HEK293 (cell line): Measurements from ENCODE around the gene KLF7.

ENCODE experiments used
- CTCF ChIA-PET: fragments of 350-600 bp; formaldehyde crosslinking; extraction: SDS; loops from one replicate; lab custom pipeline; 2021; ENCODE audit warnings: antibody characterized with exemption; lab: Yijun Ruan, JAX
- POLR2A ChIA-PET: fragments of 300-600 bp; formaldehyde crosslinking; extraction: SDS; loops from one replicate; lab custom pipeline; 2020; ENCODE audit warnings: antibody characterized with exemption, inconsistent platforms; lab: Yijun Ruan, JAX
- H3K27ac ChIP-seq: fragments of 200-500 bp; sonication (Bioruptor generic); 2 replicates; pipeline ENCODE4 v1.5.1; 2014; ENCODE audit warnings: low read depth, low read length, control low read depth, inconsistent platforms; ENCODE audit errors: extremely low read depth
- H3K36me3 ChIP-seq, 2 experiments: fragments of 200-500 bp in 1 of 2; sonication (Bioruptor generic) in 1 of 2; 1 replicate in 1 of 2; 2 replicates in 1 of 2; pipeline ENCODE4 v1.5.1; 2014 to 2017; ENCODE audit warnings: inconsistent platforms in 2 of 2, low read length in 2 of 2; ENCODE audit not compliant: control insufficient read depth in 2 of 2, insufficient read depth in 1 of 2
- H3K4me1 ChIP-seq: fragments of 200-500 bp; sonication (Bioruptor generic); 2 replicates; pipeline ENCODE4 v1.5.1; 2014; ENCODE audit warnings: mild to moderate bottlenecking, low read length, inconsistent platforms; ENCODE audit not compliant: control insufficient read depth, insufficient read depth
- H3K4me3 ChIP-seq: 2 replicates; pipeline ENCODE4 v1.5.1; 2011; ENCODE audit warnings: low read depth, mild to moderate bottlenecking, control low read depth, low read length, moderate library complexity
- H3K9me3 ChIP-seq: fragments of 200-500 bp; sonication (Bioruptor generic); 2 replicates; pipeline ENCODE4 v1.5.1; 2014; ENCODE audit warnings: low read depth, low read length, inconsistent platforms; ENCODE audit not compliant: control insufficient read depth, insufficient read depth
- HOXC10 ChIP-seq: sonication (generic); formaldehyde crosslinking; IDR thresholded peaks from 2 replicates; pipeline ENCODE4 v1.8.1; 2023; ENCODE audit warnings: mild to moderate bottlenecking, missing genetic modification reagents
- INSM2 ChIP-seq: fragments of 450-650 bp; formaldehyde crosslinking; IDR thresholded peaks from 2 replicates; pipeline ENCODE4 v1.5.1; 2016; ENCODE audit warnings: missing biosample characterization, missing genetic modification characterization
- KLF7 ChIP-seq: fragments of 450-650 bp; formaldehyde crosslinking; IDR thresholded peaks from 2 replicates; pipeline ENCODE4 v1.5.1; 2016; ENCODE audit warnings: missing biosample characterization, missing genetic modification characterization, borderline replicate concordance
- PRDM10 ChIP-seq: fragments of 450-650 bp; formaldehyde crosslinking; IDR thresholded peaks from 2 replicates; pipeline ENCODE4 v1.5.1; 2016; ENCODE audit warnings: missing biosample characterization, missing genetic modification characterization
- PRDM4 ChIP-seq: fragments of 450-650 bp; formaldehyde crosslinking; IDR thresholded peaks from 2 replicates; pipeline ENCODE4 v1.5.1; 2017; ENCODE audit warnings: missing biosample characterization, missing genetic modification characterization
- ZBTB1 ChIP-seq: fragments of 450-650 bp; formaldehyde crosslinking; IDR thresholded peaks from 2 replicates; pipeline ENCODE4 v1.5.1; 2016; ENCODE audit warnings: missing biosample characterization, missing genetic modification characterization
- ZNF148 ChIP-seq: fragments of 450-650 bp; formaldehyde crosslinking; IDR thresholded peaks from 2 replicates; pipeline ENCODE4 v1.5.0; 2017; ENCODE audit warnings: missing biosample characterization, missing genetic modification characterization, borderline replicate concordance
- ZNF248 ChIP-seq: fragments of 450-650 bp; formaldehyde crosslinking; IDR thresholded peaks from 2 replicates; pipeline ENCODE4 v1.5.1; 2017; ENCODE audit warnings: missing biosample characterization, missing genetic modification characterization
- ZNF266 ChIP-seq: fragments of 450-650 bp; formaldehyde crosslinking; IDR thresholded peaks from 2 replicates; pipeline ENCODE4 v1.5.1; 2016; ENCODE audit warnings: missing biosample characterization, missing genetic modification characterization, low read depth
- ZNF501 ChIP-seq: fragments of 450-650 bp; formaldehyde crosslinking; IDR thresholded peaks from 2 replicates; pipeline ENCODE4 v1.5.1; 2016; ENCODE audit warnings: missing biosample characterization, missing genetic modification characterization
- ZNF544 ChIP-seq: fragments of 450-650 bp; formaldehyde crosslinking; IDR thresholded peaks from 2 replicates; pipeline ENCODE4 v1.5.0; 2017; ENCODE audit warnings: missing biosample characterization, missing genetic modification characterization
- ZNF585B ChIP-seq: fragments of 450-650 bp; formaldehyde crosslinking; IDR thresholded peaks from 2 replicates; pipeline ENCODE4 v1.5.1; 2016; ENCODE audit warnings: missing biosample characterization, missing genetic modification characterization
- ZNF664 ChIP-seq: fragments of 450-650 bp; formaldehyde crosslinking; IDR thresholded peaks from 2 replicates; pipeline ENCODE4 v1.5.1; 2016; ENCODE audit warnings: missing biosample characterization, missing genetic modification characterization
- ZNF747 ChIP-seq: fragments of 450-650 bp; formaldehyde crosslinking; IDR thresholded peaks from 2 replicates; pipeline ENCODE4 v1.5.1; 2016; ENCODE audit warnings: missing biosample characterization, missing genetic modification characterization
- ZNF768 ChIP-seq: fragments of 450-650 bp; formaldehyde crosslinking; IDR thresholded peaks from 2 replicates; pipeline ENCODE4 v1.5.1; 2018; ENCODE audit warnings: missing biosample characterization, mild to moderate bottlenecking, missing genetic modification characterization

Gene KLF7

GRCh38 chr2:207159002-207159401 lies 6.7 kb downstream of the KLF7 start (continued):
- TF ChIP-seq ZNF148 (no peak), ZNF266 (no peak), INSM2 (tag by site-specific recombination) (no peak), HOXC10 (CRISPR knock-in tag) (no peak), KLF7 (tag by site-specific recombination) (no peak), ZNF585B (tag by site-specific recombination) (no peak), ZNF248 (tag by site-specific recombination) (no peak), ZNF664 (tag by site-specific recombination) (no peak)

- no peaks in the 10 kb centered on the region for H3K9me3 ChIP-seq
- TF ChIP-seq ZNF768 (tag by site-specific recombination) (no peak), INSM2 (tag by site-specific recombination) (no peak), ZNF747 (tag by site-specific recombination) (no peak), ZNF501 (tag by site-specific recombination) (no peak), PRDM4 (no peak), ZNF544 (no peak), ZBTB1 (tag by site-specific recombination) (no peak), PRDM10 (tag by site-specific recombination) (no peak)
- peaks cover 9% of the 10 kb centered on the region for H3K4me1 ChIP-seq
- H3K27ac ChIP-seq: no peak overlapping the region
- H3K4me3 ChIP-seq: no peak overlapping the region
- POLR2A ChIA-PET: no interaction called here
- CTCF ChIA-PET: interaction anchor here (0.7 kb wide), 1 partner anchor 168 kb away, joined by 3 read pairs; no protein-coding TSS in a partner anchor
- H3K36me3 ChIP-seq: no peaks in the 10 kb centered on the region
Measured at GRCh38 chr2:207157731-207158130, 8.0 kb downstream of the KLF7 start.
